ENCODE results near the gene KCNK15.

Gene KCNK15

GRCh38 chr20:44736170-44737021 lies 9.3 kb upstream of the KCNK15 start:
- DNase-seq = no peak

GRCh38 chr20:44737116-44737515 lies 8.5 kb upstream of the KCNK15 start:
- DNase-seq = no peak

GRCh38 chr20:44738813-44739477 lies 6.7 kb upstream of the KCNK15 start:
- DNase-seq = peak; percentile 9 to 19

- DNase-seq = no peak
Observed at GRCh38 chr20:44739942-44740341, 5.7 kb upstream of the KCNK15 start.

- DNase-seq = no peak
Observed at GRCh38 chr20:44742304-44743079, 3.2 kb upstream of the KCNK15 start.

GRCh38 chr20:44743080-44743701 lies 2.5 kb upstream of the KCNK15 start:
- DNase-seq = no peak

- no peak for DNase-seq
Observed at GRCh38 chr20:44743916-44744655, 1.6 kb upstream of the KCNK15 start.

GRCh38 chr20:44745122-44745597 lies 505 bp upstream of the KCNK15 start:
- no peak for DNase-seq

- peak in 1 of 2 experiments; percentile 33 for DNase-seq
Observed at GRCh38 chr20:44746367-44747165, 901 bp downstream of the KCNK15 start.

GRCh38 chr20:44747166-44748004 lies 1.7 kb downstream of the KCNK15 start:
- peak; percentile 60 to 77 for DNase-seq

GRCh38 chr20:44748005-44748370 lies 2.3 kb downstream of the KCNK15 start:
- no peak for DNase-seq

- DNase-seq = no peak
Observed at GRCh38 chr20:44750081-44750805, 4.6 kb downstream of the KCNK15 start.

- no peak for DNase-seq
Observed at GRCh38 chr20:44752099-44752931, 6.7 kb downstream of the KCNK15 start.

GRCh38 chr20:44754554-44754953 lies 8.9 kb downstream of the KCNK15 start:
- DNase-seq = no peak

- DNase-seq = no peak
Observed at GRCh38 chr20:44756011-44756688, 10.5 kb downstream of the KCNK15 start.

GRCh38 chr20:44756956-44757355 lies 11.3 kb downstream of the KCNK15 start:
- DNase-seq = no peak

GRCh38 chr20:44758247-44759101 lies 12.8 kb downstream of the KCNK15 start:
- DNase-seq = no peak
